OCI-LY7 (cell line): ENCODE results near the gene PCIF1. TPM values are rescaled to one million over a fixed set of nuclear protein-coding genes. Genes with fewer than 3 reads are reported as not detected.

Experiments used
- BruUV-seq: library from RNA; stranded (reverse); fragments of 400-500 nt; replicated peaks from 2 replicates; lab custom pipeline; 2021; lab: Mats Ljungman, UMichigan
- CTCF ChIA-PET: fragments of 300-600 bp; sonication (Branson Sonifier 250); formaldehyde crosslinking; loops from one replicate; lab custom pipeline; 2022; ENCODE audit warnings: antibody characterized with exemption; ENCODE audit not compliant: unreplicated experiment; lab: Charles Lee
- POLR2A ChIA-PET: fragments of 300-600 bp; sonication (Branson Sonifier 250); formaldehyde crosslinking; loops from one replicate; lab custom pipeline; 2022; ENCODE audit warnings: antibody characterized with exemption; lab: Charles Lee
- DNase-seq: peaks from one replicate; pipeline ENCODE4 v3.0.0-alpha.2; 2015; ENCODE audit warnings: low spot score
- H2AFZ ChIP-seq: fragments of 200-600 bp; sonication (generic), shearing (Covaris generic); 2 replicates; pipeline ENCODE4 v1.6.1; 2014; ENCODE audit warnings: mild to moderate bottlenecking, antibody characterized with exemption, low read length, moderate library complexity
- H3K27ac ChIP-seq: fragments of 200-600 bp; sonication (generic); 2 replicates; pipeline ENCODE4 v1.5.1; 2014; ENCODE audit warnings: mixed run types, low read depth, mild to moderate bottlenecking, moderate library complexity, low read length, inconsistent platforms; ENCODE audit not compliant: poor library complexity, severe bottlenecking
- H3K36me3 ChIP-seq: fragments of 200-600 bp; sonication (generic); 2 replicates; pipeline ENCODE4 v1.6.1; 2014; ENCODE audit warnings: mild to moderate bottlenecking, antibody characterized with exemption, low read length, moderate library complexity, mixed read lengths; ENCODE audit not compliant: insufficient read depth
- H3K4me1 ChIP-seq: fragments of 200-600 bp; sonication (generic); 2 replicates; pipeline ENCODE4 v1.5.1; 2014; ENCODE audit warnings: mild to moderate bottlenecking, low read length; ENCODE audit not compliant: insufficient read depth, poor library complexity, severe bottlenecking
- H3K4me2 ChIP-seq: fragments of 200-600 bp; sonication (generic); 2 replicates; pipeline ENCODE4 v1.6.1; 2014; ENCODE audit warnings: mild to moderate bottlenecking, low read length
- H3K4me3 ChIP-seq: fragments of 200-600 bp; sonication (generic); 2 replicates; pipeline ENCODE4 v1.5.1; 2014; ENCODE audit warnings: mild to moderate bottlenecking, low read depth, low read length; ENCODE audit not compliant: poor library complexity, severe bottlenecking
- H3K79me2 ChIP-seq: fragments of 200-600 bp; sonication (generic); 2 replicates; pipeline ENCODE4 v1.6.1; 2016; ENCODE audit warnings: low read depth, mild to moderate bottlenecking, low read length, moderate library complexity, mixed read lengths; ENCODE audit not compliant: insufficient read depth
- H3K9me2 ChIP-seq: fragments of 200-600 bp; sonication (generic); 2 replicates; pipeline ENCODE4 v1.6.1; 2016; ENCODE audit warnings: mild to moderate bottlenecking, low read length, mixed read lengths; ENCODE audit not compliant: insufficient read depth
- H3K9me3 ChIP-seq: fragments of 200-600 bp; sonication (generic); 2 replicates; pipeline ENCODE4 v1.6.1; 2014; ENCODE audit warnings: mild to moderate bottlenecking, mixed run types, low read length, mixed read lengths
- H4K20me1 ChIP-seq: fragments of 200-600 bp; sonication (generic); 2 replicates; pipeline ENCODE4 v1.6.1; 2014; ENCODE audit warnings: mild to moderate bottlenecking, antibody characterized with exemption, low read length, moderate library complexity, mixed read lengths; ENCODE audit not compliant: insufficient read depth
- EZH2phosphoT487 ChIP-seq: fragments of 200-600 bp; sonication (generic); IDR thresholded peaks from 2 replicates; pipeline ENCODE4 v1.6.1; 2018; ENCODE audit warnings: low read depth, borderline replicate concordance, mild to moderate bottlenecking, mixed run types, antibody characterized with exemption, low read length, moderate library complexity, mixed read lengths
- intact Hi-C: fragments of 100-400 bp; cut with micrococcal nuclease; formaldehyde crosslinking; loops from one replicate; pipeline ENCODE4 v1.10.0; 2022; ENCODE audit not compliant: unreplicated experiment
- total RNA-seq, 2 experiments: library from RNA; depleted of rRNA in 1 of 2; stranded (reverse); fragments of >200 nt in 1 of 2; shearing (Covaris generic) in 1 of 2; gene quantifications; 2 replicates each; pipeline ENCODE4 v1.2.3, GENCODE V29; 2014 to 2022
- TF ChIP-seq, protein P1 (sequence below): fragments of 200-600 bp; sonication (generic); conservative IDR thresholded peaks from 2 replicates; pipeline ENCODE4 v1.5.1; 2014; ENCODE audit warnings: mild to moderate bottlenecking, antibody characterized with exemption, low read length, moderate library complexity, mixed read lengths

PCIF1 gene
- total RNA-seq, 2 experiments from 2014 or later = 21.2 to 40.6 TPM

DNA sequence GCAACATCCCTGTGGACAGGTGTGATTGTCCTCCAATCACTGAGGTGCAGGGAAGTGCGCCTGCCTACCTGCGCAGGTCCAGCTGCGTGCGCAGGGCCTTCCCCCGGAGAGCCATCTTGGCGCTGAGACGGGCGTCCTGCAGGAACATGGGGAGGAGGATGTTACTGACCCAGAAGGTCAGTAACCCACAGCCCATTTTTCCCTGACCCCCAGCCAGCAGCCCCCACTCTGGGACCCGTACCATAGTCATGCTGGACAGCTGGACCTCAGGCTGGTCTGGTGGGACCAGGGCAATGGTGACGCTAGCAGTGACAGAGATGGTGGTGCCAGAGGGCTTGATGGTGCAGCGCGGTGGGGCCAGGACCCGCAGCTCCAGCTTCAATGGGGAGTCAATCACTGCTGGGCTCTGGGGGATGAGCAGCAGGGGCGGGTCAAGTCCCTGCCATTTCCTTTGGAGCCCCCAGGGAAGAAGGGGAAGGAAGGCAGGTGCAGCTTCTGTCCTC is 32.2 kb upstream of the PCIF1 start:
- TF ChIP-seq EZH2phosphoT487 = no peak
- TF ChIP-seq, protein P1, sequence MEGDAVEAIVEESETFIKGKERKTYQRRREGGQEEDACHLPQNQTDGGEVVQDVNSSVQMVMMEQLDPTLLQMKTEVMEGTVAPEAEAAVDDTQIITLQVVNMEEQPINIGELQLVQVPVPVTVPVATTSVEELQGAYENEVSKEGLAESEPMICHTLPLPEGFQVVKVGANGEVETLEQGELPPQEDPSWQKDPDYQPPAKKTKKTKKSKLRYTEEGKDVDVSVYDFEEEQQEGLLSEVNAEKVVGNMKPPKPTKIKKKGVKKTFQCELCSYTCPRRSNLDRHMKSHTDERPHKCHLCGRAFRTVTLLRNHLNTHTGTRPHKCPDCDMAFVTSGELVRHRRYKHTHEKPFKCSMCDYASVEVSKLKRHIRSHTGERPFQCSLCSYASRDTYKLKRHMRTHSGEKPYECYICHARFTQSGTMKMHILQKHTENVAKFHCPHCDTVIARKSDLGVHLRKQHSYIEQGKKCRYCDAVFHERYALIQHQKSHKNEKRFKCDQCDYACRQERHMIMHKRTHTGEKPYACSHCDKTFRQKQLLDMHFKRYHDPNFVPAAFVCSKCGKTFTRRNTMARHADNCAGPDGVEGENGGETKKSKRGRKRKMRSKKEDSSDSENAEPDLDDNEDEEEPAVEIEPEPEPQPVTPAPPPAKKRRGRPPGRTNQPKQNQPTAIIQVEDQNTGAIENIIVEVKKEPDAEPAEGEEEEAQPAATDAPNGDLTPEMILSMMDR = no peak
- Histone ChIP-seq H3K4me1 (peaks cover 7% of the 10 kb centered on the region), H2AFZ (no peak overlapping the region), H3K36me3 (no peaks in the 10 kb centered on the region), H3K79me2 (no peaks in the 10 kb centered on the region), H3K4me2 (no peak overlapping the region), H3K9me2 (no peaks in the 10 kb centered on the region), H3K27ac (no peak overlapping the region), H3K4me3 (no peak overlapping the region), H4K20me1 (no peaks in the 10 kb centered on the region), H3K9me3 (no peaks in the 10 kb centered on the region)
- intact Hi-C loops = no loop called here
- ChIA-PET POLR2A (interaction anchor here (1.3 kb wide), 1 partner anchor 25 kb away, joined by 3 read pairs; no protein-coding TSS in a partner anchor), CTCF (no interaction called here)
- no TSS peak for BruUV-seq
- DNase-seq = no peak

DNA sequence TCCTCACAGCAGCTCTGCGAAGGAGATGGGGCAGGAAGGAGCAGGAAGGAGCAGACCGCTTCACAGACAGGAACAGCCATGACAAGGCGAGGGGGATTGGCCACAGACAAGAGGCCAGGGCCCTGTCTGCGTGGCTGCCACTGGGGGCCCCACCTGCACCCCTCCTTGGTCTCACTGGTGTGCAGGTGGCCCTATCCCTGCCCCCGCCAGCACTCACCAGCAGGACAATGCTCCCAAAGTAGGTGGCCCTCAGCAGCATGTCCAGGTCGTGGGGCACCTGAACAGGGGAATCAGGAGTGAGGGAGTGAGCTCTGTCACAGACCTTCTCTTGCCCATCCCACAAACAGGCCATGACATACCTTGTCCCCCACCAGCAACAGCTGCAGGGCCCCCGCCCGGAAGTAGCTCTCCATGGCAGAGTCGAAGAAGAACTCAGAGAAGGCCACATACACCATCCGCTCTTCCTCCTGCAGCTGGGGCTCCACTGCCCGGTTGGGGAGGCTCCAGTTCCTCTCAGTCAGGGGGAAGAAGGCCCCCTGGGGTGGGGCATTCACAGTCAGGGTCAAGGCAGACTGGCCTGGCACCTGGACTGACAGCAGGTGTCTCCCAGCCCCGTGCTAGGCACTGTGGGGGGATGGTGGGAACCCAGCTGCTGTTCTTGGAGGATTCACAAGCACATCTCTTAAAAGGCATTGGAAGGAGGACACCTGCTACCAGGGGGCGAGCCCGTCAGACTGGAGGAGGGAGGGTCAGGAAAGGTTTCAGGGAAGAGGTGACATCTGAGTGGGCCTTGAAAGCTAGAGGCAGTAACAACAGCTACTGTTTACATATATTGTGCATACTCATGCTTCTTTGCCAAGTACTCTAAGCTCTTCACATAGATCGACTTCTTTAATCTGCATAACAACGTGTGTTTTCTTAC is 29.6 kb upstream of the PCIF1 start:
- peaks cover 7% of the 10 kb centered on the region for H3K4me1 ChIP-seq
- H4K20me1 ChIP-seq = no peaks in the 10 kb centered on the region
- no peaks in the 10 kb centered on the region for H3K9me2 ChIP-seq
- POLR2A ChIA-PET = interaction anchor here (0.7 kb wide), 1 partner anchor 48 kb away, joined by 3 read pairs; the partner anchor contains the start of genes ACOT8 and ZSWIM3
- no peaks in the 10 kb centered on the region for H3K36me3 ChIP-seq
- H3K4me3 ChIP-seq = no peak overlapping the region
- H3K27ac ChIP-seq = no peak overlapping the region
- BruUV-seq = no TSS peak
- CTCF ChIA-PET = no interaction called here
- TF ChIP-seq EZH2phosphoT487 = no peak
- TF ChIP-seq, protein P1 = no peak
- no peak overlapping the region for H2AFZ ChIP-seq
- no peaks in the 10 kb centered on the region for H3K9me3 ChIP-seq
- no peaks in the 10 kb centered on the region for H3K79me2 ChIP-seq
- no peak overlapping the region for H3K4me2 ChIP-seq
- intact Hi-C loops = no loop called here
- DNase-seq = no peak
